NCI-H146 (cell line): ENCODE measurements around the gene ARMCX2.
"Not testable (repeated sequence)": the region's sequence is repeated elsewhere in the genome, so short reads cannot be mapped to it uniquely, and the experiment has no call there.

ENCODE experiments used
- DNase-seq: peaks from one replicate; lab custom pipeline; 2025; lab: John Stamatoyannopoulos, UW

ARMCX2 gene

GRCh38 chrX:101659601-101660063, at the start of gene ARMCX2:
ARMCX2 (minus strand) TSS chrX:101659850; CDS start chrX:101657588, 2,262 bp downstream.
- DNase-seq, result peak; percentile 54

- DNase-seq, result no peak
These were observed 49.7 kb upstream of the ARMCX2 start for GRCh38 chrX:101709384-101709783.

- no peak for DNase-seq
These were observed 48.5 kb upstream of the ARMCX2 start for GRCh38 chrX:101708163-101708562.

GRCh38 chrX:101693476-101693875, 33.8 kb upstream of the ARMCX2 start:
- DNase-seq, result no peak

- no peak for DNase-seq
These were observed 32.2 kb upstream of the ARMCX2 start for GRCh38 chrX:101691835-101692234.

GRCh38 chrX:101686574-101686973, 26.9 kb upstream of the ARMCX2 start:
- DNase-seq, result no peak

- DNase-seq, result no peak
These were observed 26.3 kb upstream of the ARMCX2 start for GRCh38 chrX:101685923-101686322.

GRCh38 chrX:101682723-101683122, 23.1 kb upstream of the ARMCX2 start:
- DNase-seq, result no peak

GRCh38 chrX:101677028-101677427, 17.4 kb upstream of the ARMCX2 start:
- no peak for DNase-seq

- DNase-seq, result no peak
These were observed 16.9 kb upstream of the ARMCX2 start for GRCh38 chrX:101676571-101676970.

- no peak for DNase-seq
These were observed 8.5 kb upstream of the ARMCX2 start for GRCh38 chrX:101668143-101668542.

GRCh38 chrX:101658661-101659491, 774 bp downstream of the ARMCX2 start:
- peak; percentile 67 for DNase-seq

GRCh38 chrX:101657495-101657894, 2.2 kb downstream of the ARMCX2 start:
- no peak for DNase-seq

- DNase-seq, result no peak
These were observed 2.8 kb downstream of the ARMCX2 start for GRCh38 chrX:101656817-101657216.

- no peak for DNase-seq
These were observed 4.1 kb downstream of the ARMCX2 start for GRCh38 chrX:101655534-101655933.

- DNase-seq, result not testable (repeated sequence)
These were observed 11.9 kb downstream of the ARMCX2 start for GRCh38 chrX:101647716-101648115.

GRCh38 chrX:101642093-101642492, 17.6 kb downstream of the ARMCX2 start:
- DNase-seq, result no peak

GRCh38 chrX:101639583-101639982, 20.1 kb downstream of the ARMCX2 start:
- no peak for DNase-seq

GRCh38 chrX:101619364-101619763, 40.3 kb downstream of the ARMCX2 start:
- peak; percentile 78 for DNase-seq

GRCh38 chrX:101617211-101618191, 42.1 kb downstream of the ARMCX2 start, which contains the start of gene ARMCX6:
ARMCX6 (minus strand) TSS chrX:101618000; CDS start chrX:101616620, 1,380 bp downstream.
- peak; percentile 81 for DNase-seq

GRCh38 chrX:101605728-101606127, 53.9 kb downstream of the ARMCX2 start:
- peak; percentile 34 for DNase-seq
